Measurements from ENCODE around the gene CIAO1. TPM values are rescaled to one million over a fixed set of nuclear protein-coding genes. Genes with fewer than 3 reads are reported as not detected.

The CIAO1 gene
- total and polyA plus RNA-seq, 2 of the 8 experiments (the other 6 are each of a cell fraction or from before 2014, with no cell fraction given): 63.7 to 99.2 TPM

- H3K27ac ChIP-seq (ENCODE audit: low read depth, low read length): no peak overlapping the region
- no peak overlapping the region for H3K14ac ChIP-seq (ENCODE audit: insufficient read length)
- no peak overlapping the region for H2BK12ac ChIP-seq (ENCODE audit: low read depth, low read length)
- H3K4ac ChIP-seq (replicated peaks; ENCODE audit: insufficient read length, low read depth, low read length): no peak overlapping the region
- no peak overlapping the region for H3K4me3 ChIP-seq (ENCODE audit: extremely low read depth in 1 of 4, insufficient read depth in 2 of 4, low read depth in 3 of 4, low read length in 4 of 4)
- POLR2A ChIA-PET (ENCODE audit: partially characterized antibody): interaction anchor here (1.1 kb wide), 1 partner anchor 55 kb away, joined by 3 read pairs; no protein-coding TSS in a partner anchor
- peaks cover 0 to 13% (median 3%) of the 10 kb centered on the region in 4 experiments; a peak in 6 of 7 replicates for H3K4me1 ChIP-seq (replicated peaks in 1 of 4; ENCODE audit: control insufficient read depth in 3 of 4, insufficient read depth in 4 of 4, low read length in 3 of 4)
- no peak overlapping the region for H3K9ac ChIP-seq (replicated peaks in 1 of 4; ENCODE audit: extremely low read depth in 1 of 4, low read depth in 3 of 4, low read length in 3 of 4)
- no peak for DNase-seq (ENCODE audit: low read depth in 1 of 2, low spot score in 2 of 2)
- H2BK15ac ChIP-seq (ENCODE audit: low read length): no peak overlapping the region
- peaks cover 11% of the 10 kb centered on the region; the same call in 1 of the 2 replicates for H3K23me2 ChIP-seq (ENCODE audit: low read depth, low read length)
- no peak overlapping the region for H2AK5ac ChIP-seq (ENCODE audit: low read depth, low read length)
- no peaks in the 10 kb centered on the region for H3K27me3 ChIP-seq (replicated peaks in 1 of 4; ENCODE audit: control insufficient read depth in 3 of 4, extremely low read depth in 1 of 4, insufficient read depth in 3 of 4, low read length in 3 of 4)
- H3K36me3 ChIP-seq (ENCODE audit: control insufficient read depth in 2 of 4, insufficient read depth in 4 of 4, low read length in 3 of 4): peaks cover 6 to 19% (median 10%) of the 10 kb centered on the region in 4 experiments
- no peak overlapping the region for H4K91ac ChIP-seq (replicated peaks; ENCODE audit: insufficient read length, low read length)
- no peak overlapping the region for H2BK120ac ChIP-seq (replicated peaks; ENCODE audit: low read depth, low read length)
- CTCF ChIA-PET (ENCODE audit: partially characterized antibody): interaction anchor here (0.8 to 2.0 kb wide), 5 partner anchors 10 to 271 kb away, joined by 4 to 9 read pairs (median 4); partner anchors contain the start of gene ASTL
- no peak overlapping the region for H4K5ac ChIP-seq (ENCODE audit: insufficient read length, low read depth, low read length)
- WGBS, 2 experiments (ENCODE audit: extremely low coverage in 1 of 2, insufficient coverage in 1 of 2, insufficient read length in 1 of 2, insufficient replicate concordance in 2 of 2, low coverage in 1 of 2, low lambda C conversion rate in 2 of 2, missing lambda C conversion rate in 1 of 2): 93% methylated on average over 4 of the region's 4 CpGs; no CpG with 5 or more reads in 1 of the 2 experiments
- peak overlapping the region; percentile 90 to 99; a peak in 2 of 4 replicates for H3K4me2 ChIP-seq (ENCODE audit: insufficient read depth in 1 of 2, low read depth in 2 of 2, low read length in 2 of 2)
- peaks cover 10 to 26% of the 10 kb centered on the region in 2 experiments for H4K20me1 ChIP-seq (replicated peaks in 1 of 2; ENCODE audit: control insufficient read depth in 1 of 2, insufficient read depth in 2 of 2, low read length in 2 of 2)
- no peak overlapping the region for H3K18ac ChIP-seq (ENCODE audit: extremely low read depth, low read length)
- H3K79me2 ChIP-seq (ENCODE audit: control insufficient read depth in 1 of 2, insufficient read depth in 2 of 2, low read length in 2 of 2): peaks cover 0 to 39% of the 10 kb centered on the region in 2 experiments; a peak in 3 of 4 replicates
- FAIRE-seq: no peak
- no peak overlapping the region for H4K8ac ChIP-seq (ENCODE audit: extremely low read depth, insufficient read depth, low read length)
- no peak overlapping the region for H3K23ac ChIP-seq (ENCODE audit: insufficient read length)
- no peak overlapping the region for H2BK5ac ChIP-seq (ENCODE audit: low read depth, low read length)
- no peak overlapping the region for H3K56ac ChIP-seq (replicated peaks; ENCODE audit: insufficient read length, low read depth, low read length)
- peaks cover 26% of the 10 kb centered on the region for H3K79me1 ChIP-seq (ENCODE audit: low read depth, low read length)
- no peak overlapping the region for H2BK20ac ChIP-seq (ENCODE audit: low read length)
- TF ChIP-seq KDM1A (IDR thresholded peaks at IDR 0.05; ENCODE audit: borderline replicate concordance, low read length) (no peak), ZNF274 (IDR thresholded peaks at IDR 0.05; ENCODE audit: borderline replicate concordance, extremely low read depth, low read length) (no peak), ATF3 (IDR thresholded peaks at IDR 0.05; ENCODE audit: insufficient read depth, low read depth, low read length) (no peak), RXRA (IDR thresholded peaks at IDR 0.05; ENCODE audit: insufficient read depth, low read depth, low read length) (no peak)
- H3K9me3 ChIP-seq (ENCODE audit: insufficient read depth in 2 of 2, low read depth in 1 of 2, low read length in 1 of 2): no peaks in the 10 kb centered on the region
- no peak overlapping the region for H2AFZ ChIP-seq (ENCODE audit: low read length)
Observed at GRCh38 chr2:96264086-96264485, 1.9 kb upstream of the CIAO1 start.

Measured in H1 (cell line).